GM18519 (cell line): ENCODE results near the gene CYB561D1.

Experiments used
- ATAC-seq: cut with Tn5 transposase; IDR thresholded peaks from one replicate; pipeline ENCODE4 v1.9.1; 2021; ENCODE audit warnings: mild to moderate bottlenecking, moderate library complexity; ENCODE audit not compliant: unreplicated experiment, low FRiP score

CYB561D1 gene

DNA sequence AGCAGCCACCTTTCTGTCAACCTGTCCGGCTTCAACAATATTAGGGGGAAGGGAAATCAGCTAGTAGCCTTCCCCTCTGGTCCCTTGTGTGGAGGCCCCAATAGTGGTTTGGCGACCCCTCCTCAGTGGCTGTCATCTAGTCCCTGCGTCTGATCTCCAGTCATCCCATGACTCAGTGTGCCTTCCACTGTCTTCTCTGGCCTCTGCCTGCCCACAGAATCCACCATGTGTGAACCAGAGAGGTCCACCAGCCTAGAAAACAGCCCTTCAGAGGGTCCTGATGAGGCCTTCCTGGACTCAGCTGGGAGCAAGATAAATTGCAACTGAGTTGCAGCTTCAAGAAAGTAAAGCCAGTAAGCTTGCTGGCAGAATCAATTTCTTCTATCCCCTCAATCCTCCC lies 14.0 kb upstream of the CYB561D1 start:
- no peak for ATAC-seq

- no peak for ATAC-seq
Measured at GRCh38 chr1:109481646-109482045, 12.2 kb upstream of the CYB561D1 start.

DNA sequence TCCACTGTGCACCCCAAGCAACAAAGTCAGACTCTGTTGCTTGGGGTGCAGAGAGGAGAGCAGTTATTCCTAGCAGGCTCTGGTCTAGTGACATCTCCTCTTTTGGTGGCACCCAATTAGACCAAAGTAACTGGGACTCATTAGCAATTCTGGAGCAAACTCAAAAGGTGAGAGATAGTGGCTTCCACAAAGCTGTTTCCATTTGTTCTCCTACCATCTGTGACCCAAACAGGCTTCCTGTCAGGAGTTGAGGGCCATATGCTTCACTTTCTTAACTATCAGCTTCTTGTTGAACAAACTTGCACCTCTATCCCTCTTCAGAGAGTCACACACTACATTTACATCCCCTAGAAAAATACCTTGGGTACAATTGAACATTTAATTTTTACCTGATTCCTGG lies 11.7 kb upstream of the CYB561D1 start:
- ATAC-seq, result no peak

GRCh38 chr1:109482791-109483671 lies 10.9 kb upstream of the CYB561D1 start:
- peak; percentile 6 for ATAC-seq

GRCh38 chr1:109483672-109484518 lies 10.0 kb upstream of the CYB561D1 start, which contains the start of gene ATXN7L2:
TSS of gene ATXN7L2 (plus strand) at chr1:109483905. CDS start at chr1:109483954, 49 bp downstream.
- peak; percentile 44 for ATAC-seq

GRCh38 chr1:109484519-109484975 lies 9.3 kb upstream of the CYB561D1 start:
- no peak for ATAC-seq

DNA sequence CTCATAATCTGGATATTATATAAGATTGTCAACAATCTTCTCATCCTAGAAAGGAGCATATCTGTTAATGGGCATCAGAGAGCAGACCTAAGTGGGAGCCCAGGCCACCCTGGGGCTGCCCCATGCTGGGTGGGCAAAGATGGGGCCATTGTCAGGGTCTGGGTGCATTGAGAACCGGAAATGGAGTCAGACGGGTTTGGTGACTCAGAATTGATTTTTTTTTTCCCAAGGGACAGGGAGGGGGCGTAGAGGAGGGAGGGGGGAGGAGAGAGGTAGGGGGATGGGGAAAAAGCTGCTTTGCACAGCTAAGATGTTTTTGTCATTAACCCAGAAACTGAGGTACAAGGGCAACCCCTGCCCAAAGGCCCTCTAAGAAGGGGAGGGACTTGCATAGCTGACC lies 8.9 kb upstream of the CYB561D1 start:
- ATAC-seq, result no peak

DNA sequence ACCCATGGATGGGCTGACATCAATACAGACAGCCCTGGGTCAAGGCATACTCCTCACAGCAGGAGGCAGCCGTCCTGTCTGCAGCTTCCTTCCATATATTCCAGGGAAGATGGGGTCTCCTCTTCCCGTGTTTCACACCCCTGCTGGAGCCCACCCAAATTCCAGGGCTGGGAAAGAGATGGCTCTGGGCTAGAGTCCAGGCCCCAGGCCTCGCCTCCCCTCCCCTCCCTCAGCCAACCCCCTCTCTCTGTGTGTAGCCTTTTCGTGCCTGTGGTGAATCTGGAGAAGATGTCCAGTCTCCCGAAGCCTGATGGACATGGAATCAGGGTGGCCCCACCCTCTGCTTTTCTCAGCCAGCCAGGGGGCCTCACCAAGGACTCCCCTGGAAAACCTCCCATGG lies 6.6 kb upstream of the CYB561D1 start:
- no peak for ATAC-seq

DNA sequence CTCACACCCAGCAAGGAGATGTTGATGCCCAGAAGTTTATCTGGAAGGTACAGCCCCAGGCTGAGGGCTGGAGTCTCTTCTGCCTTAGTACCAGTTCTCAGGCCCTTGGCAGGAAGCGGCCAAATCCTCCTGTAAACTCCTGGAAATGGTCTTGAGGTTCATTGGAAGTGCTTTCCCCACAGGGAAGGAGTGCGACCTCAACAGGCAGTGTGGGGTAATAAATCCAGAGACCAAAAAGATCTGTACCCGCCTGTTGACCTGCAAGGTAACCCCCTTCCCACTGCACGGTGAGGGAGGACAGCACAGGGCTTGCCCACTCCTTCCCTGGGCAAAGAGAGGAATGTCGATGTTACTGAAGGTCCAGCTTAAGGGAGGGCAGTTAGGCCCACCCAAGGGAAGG lies 5.7 kb upstream of the CYB561D1 start:
- ATAC-seq, result no peak

DNA sequence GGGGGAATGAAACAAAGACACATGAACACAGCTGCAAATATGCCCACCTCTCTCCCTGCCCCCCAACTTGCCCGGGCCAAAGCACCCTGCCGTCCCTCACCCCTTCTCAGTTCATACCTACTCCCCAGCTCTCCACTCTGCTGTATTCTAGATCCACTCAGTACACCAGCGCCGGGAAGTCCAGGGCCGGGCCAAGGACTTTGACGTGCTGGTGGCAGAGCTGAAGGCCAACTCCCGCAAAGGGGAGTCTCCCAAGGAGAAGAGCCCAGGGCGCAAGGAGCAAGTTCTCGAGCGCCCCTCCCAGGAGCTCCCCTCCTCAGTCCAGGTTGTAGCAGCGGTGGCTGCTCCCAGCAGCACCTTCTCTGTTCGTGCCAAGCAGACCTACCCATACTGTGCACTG lies 5.2 kb upstream of the CYB561D1 start:
- no peak for ATAC-seq

- no peak for ATAC-seq
Measured at GRCh38 chr1:109490029-109490933, 3.6 kb upstream of the CYB561D1 start.

- no peak for ATAC-seq
Measured at GRCh38 chr1:109490934-109491302, 3.0 kb upstream of the CYB561D1 start.

DNA sequence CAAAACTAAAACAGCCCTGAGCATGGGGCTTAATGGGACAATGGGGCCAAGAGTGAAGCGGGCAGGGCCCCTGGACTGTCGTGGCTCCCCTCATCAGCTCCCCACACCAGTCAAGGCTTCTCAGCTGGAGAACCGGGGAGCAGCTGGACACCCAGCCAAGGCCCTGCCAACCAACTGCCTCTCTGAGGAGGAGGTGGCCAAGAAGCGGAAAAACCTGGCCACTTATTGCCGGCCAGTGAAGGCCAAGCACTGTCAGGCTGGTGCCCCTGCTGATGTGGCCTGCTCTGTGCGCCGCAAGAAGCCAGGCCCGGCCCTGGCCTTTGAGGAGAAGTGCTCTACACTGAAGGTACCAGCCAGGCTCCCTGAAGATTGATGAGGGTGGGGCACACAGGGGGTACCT lies 2.5 kb upstream of the CYB561D1 start:
- ATAC-seq, result no peak

DNA sequence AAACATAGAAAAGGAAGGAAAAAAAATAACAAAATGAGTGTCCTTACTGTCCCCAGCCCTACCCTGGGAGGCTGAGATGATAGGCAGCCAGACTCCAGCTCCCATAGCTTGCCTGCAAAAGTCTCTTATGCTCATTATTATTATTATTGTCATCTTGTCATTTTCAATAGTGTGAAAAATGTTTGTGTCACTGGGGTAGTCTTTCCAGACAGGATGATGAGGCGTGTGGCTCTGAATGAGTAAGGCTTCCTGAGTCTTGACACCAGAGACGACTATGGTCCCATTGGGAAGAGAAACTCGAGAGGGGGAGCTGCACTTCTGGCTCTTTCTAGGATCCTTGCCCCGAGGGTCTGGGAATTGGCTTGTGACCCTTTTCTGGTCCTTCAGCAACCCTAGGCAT lies 1.1 kb upstream of the CYB561D1 start:
- ATAC-seq, result no peak

DNA sequence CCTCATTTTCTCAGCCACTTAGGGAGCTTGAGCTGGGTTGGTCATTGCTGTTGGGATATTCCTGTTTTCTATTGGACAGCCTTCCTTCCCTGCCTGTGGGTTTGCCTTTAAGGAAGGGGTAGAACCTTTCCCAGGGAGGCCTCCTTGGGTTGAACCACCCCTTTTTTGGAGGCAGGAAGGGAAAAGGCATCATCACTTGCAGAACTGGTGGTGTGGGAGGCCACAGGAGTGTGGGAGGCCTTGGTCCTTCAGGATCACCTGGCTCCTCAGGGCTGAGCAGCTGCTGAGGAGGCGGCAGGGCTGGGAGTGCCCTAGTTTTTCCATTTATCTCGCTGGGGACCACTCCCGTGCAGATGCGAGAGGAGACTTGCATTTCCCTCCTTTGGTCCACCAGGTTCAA lies 667 bp upstream of the CYB561D1 start:
- no peak for ATAC-seq

GRCh38 chr1:109495738-109496137 lies 1.8 kb downstream of the CYB561D1 start:
- ATAC-seq, result no peak

- ATAC-seq, result no peak
Measured at GRCh38 chr1:109497449-109498160, 3.7 kb downstream of the CYB561D1 start.

DNA sequence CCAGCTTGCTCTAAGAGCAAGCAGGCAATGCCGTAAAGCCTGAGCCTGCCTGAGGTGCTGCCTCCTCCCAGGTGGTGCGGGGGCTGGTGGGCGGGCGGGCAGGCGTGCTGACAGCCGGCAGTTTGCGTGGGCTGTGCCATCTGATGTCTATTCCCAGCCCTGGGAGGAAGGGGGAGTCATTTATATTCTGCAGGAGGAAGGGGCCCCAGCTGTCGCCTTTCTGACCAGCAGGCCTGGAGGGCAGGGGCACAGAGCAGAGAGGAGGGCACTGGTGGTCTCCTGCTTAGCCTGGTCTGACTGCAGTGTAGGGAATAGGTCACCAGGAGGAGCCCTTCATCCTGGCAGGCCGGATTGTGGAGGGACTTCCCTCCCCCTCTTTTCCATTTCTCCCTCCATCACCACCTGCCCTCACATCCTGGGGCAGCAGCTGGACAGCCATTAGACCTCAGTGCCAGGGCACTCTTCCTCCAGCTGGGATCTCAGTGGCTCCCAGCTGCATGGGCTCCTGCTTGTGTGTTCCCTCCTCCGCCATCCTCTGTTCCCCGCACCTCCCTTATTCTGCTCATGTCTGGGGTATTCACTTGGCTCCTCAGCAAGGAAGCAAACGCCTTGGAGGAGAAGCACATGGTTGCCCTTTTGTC lies 4.4 kb downstream of the CYB561D1 start:
- no peak for ATAC-seq

DNA sequence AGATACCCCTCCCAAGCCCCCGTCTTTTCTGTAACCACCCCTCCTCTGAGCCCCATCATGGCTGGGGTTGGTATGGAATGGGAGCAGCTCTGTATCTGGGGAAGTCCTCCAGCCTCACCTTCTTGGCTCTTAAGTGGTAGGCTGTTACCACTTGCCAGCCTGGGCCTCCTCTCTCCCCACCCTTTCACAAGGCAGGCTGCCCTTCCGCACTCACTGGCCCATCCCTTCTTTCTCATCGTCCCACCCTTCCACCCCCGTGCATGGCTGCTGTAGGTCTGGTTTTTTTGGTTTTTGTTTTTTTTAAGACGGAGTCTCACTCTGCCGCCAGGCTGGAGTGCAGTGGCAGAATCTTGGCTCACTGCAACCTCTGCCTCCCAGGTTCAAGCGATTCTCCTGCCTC lies 5.2 kb downstream of the CYB561D1 start:
- ATAC-seq, result no peak
